HuH-7.5 (cell line): ENCODE results near the gene PRKG1.

ENCODE experiments used
- DNase-seq: peaks from one replicate; pipeline ENCODE4 v3.0.0; 2011; ENCODE audit warnings: low spot score

PRKG1 gene

DNA sequence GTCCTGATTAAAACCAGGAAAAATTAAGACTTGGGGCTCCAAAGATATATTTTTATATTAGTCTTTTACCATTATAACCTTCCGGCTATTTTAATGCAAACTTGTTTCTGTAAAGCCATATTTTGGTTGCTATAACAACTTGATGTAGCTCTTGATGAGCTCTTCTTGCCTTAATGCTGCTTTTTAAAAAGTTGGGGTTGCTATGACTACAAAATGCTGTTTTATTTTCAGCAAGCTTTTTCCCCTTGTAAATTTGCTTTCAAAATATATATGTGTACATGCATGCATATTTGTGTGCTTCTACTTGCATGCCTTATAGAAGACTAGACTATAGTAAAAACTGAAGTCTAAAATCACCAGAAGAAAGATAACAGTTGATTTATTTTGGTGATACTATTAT is 525.4 kb downstream of the PRKG1 start:
- no peak for DNase-seq

DNA sequence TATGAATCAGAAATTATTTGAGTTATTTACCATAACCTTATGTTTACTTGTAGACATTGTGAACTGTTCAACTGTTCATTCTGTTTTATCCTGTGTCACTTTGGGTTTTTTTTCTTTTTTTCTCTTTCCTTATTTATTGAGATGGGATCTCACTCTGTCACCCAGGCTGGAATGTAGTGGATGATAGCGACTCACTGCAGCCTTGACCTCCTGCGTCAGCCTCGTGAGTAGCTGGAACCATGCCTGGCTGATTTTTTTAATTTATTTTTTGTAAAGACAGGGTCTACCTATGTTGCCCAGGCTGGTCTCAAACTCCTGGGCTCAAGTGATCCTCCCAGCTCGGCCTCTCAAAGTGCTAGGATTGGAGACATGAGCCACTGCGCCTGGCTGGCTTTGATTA is 528.0 kb downstream of the PRKG1 start:
- no peak for DNase-seq

- no peak for DNase-seq
Measured at GRCh38 chr10:51604579-51604978, 530.3 kb downstream of the PRKG1 start.

DNA sequence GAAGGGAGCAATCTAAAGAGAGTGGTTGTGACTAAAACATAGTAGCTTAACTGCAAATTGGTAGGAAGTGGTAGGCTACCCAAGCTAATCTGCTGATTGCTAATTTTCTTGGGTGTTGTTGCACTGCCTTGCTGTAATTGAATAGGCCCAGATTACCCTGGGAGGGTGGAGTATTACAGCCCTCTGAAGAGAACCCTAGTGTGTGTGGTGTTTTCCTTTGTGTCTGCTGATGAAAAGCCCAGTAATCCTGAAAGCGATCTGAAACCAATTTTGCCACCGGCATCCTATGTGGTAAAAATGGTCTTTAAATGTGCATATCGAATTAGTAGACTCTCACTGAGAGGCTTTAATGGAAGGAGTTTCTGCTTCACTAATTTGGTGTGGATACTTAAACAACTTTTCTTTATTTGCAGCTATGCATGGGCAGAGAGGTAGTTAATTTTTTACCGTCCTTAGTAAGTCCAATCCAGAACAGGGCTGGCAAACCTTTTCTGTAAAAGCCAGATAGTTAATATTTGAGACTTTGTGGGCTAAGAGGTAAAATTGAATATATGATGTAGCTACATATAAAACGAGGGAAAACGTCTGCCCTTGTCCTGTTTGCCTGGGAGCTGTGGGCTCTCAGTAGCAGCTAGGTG is 532.7 kb downstream of the PRKG1 start:
- DNase-seq = no peak

DNA sequence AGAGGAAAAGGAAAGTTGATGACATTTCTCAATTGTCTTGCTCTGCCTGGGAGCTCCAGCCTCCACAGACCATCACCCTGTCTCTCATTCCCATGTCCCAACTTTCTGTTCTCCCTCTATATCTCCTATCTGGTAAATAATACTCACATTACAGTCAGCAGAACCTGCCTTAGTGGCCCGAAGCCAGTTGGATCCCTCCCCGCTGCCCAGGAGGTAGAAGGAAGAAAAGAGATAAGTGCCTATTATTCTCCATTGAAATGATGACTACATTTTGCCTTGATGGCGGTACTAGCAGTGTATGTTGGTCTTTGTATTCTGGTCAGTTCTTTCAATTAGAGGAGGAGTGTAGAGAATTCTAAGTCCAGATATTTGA is 533.2 kb downstream of the PRKG1 start:
- DNase-seq = no peak

- DNase-seq = no peak
Measured at GRCh38 chr10:51608211-51608610, 533.9 kb downstream of the PRKG1 start.

DNA sequence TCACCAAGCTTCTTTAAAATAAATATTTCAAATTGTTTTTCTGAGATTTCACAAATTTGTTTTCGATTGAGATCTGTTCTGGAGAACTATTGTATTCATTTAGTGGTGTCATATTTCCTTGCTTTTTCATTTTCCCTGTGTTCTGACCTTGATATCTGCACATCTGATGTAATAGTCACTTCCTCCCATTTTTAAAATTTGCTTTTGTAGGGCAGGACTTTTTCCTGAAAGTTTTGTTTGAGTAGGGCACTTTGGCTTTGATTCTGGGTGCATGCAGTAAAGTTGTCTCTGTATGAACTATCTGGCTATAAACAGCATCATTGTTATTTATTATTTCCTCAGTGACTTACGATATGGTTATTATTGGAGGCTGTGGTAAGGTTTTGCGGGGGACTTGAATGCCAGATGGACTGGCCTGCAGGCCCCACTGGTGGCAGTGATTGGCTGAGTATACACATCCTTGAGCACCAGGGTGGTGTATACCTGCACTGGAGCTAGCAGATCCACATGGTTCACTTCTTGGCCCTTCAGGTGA is 541.5 kb downstream of the PRKG1 start:
- DNase-seq = no peak

GRCh38 chr10:51617576-51618235 is 543.4 kb downstream of the PRKG1 start:
- DNase-seq = no peak

- DNase-seq = no peak
Measured at GRCh38 chr10:51619365-51619764, 545.1 kb downstream of the PRKG1 start.

- DNase-seq = no peak
Measured at GRCh38 chr10:51620131-51620530, 545.8 kb downstream of the PRKG1 start.

- DNase-seq = no peak
Measured at GRCh38 chr10:51624013-51624412, 549.7 kb downstream of the PRKG1 start.

GRCh38 chr10:51629934-51630639 is 555.8 kb downstream of the PRKG1 start:
- DNase-seq = no peak

DNA sequence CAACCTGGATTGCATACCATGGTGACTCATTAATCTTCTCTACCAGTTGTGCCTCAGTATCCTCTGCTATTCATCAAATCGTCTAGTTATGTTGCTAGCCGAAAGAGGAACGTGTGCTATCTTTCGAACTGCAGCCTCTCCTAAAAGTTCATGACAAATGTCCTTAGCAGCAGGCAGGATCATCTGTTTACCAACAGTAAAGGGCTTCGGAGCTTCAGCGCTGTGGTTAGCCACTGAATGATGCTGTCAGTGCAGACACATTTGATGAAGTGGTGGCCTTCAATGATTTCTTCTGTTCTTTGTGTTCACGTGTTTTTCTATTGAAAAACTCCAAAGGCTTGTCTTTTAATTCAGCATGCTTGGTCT is 556.3 kb downstream of the PRKG1 start:
- no peak for DNase-seq

DNA sequence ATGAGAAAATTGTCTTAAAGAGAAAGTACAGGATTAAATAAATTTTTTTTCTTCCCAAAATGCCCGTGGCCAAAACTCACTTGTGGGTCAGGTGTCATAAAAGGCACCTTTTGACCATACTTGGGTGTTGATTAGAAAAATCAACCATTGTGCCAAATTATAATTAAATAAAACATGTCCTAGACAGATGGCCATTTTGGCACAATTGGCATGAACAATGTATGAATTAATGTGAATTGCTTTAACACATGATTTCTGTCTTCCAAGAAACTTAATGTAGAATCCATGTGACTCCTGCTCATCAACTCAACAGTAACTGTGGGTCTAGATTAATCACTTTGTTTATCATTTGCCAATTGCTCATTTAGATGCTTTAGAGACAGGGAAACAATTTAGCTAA is 561.1 kb downstream of the PRKG1 start:
- DNase-seq = no peak

GRCh38 chr10:51638211-51638610 is 563.9 kb downstream of the PRKG1 start:
- DNase-seq = no peak

DNA sequence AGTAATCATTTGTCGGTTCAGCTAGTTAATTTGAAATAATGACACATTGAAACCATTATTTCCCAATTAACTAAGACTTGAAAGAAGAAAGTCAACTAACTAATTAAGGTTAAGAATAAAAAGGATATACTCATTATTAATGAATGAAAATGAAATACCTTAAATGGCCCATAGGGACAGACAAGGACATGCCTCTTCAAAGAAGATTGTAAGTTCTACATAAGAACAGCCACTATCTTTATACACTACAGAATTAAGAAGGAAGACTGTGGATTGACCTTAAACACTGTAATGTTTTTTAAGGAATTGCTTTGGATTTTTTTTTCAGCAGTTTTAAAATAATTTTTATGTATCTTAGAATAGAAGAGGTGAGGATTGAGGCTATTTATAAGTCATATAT is 564.5 kb downstream of the PRKG1 start:
- no peak for DNase-seq

DNA sequence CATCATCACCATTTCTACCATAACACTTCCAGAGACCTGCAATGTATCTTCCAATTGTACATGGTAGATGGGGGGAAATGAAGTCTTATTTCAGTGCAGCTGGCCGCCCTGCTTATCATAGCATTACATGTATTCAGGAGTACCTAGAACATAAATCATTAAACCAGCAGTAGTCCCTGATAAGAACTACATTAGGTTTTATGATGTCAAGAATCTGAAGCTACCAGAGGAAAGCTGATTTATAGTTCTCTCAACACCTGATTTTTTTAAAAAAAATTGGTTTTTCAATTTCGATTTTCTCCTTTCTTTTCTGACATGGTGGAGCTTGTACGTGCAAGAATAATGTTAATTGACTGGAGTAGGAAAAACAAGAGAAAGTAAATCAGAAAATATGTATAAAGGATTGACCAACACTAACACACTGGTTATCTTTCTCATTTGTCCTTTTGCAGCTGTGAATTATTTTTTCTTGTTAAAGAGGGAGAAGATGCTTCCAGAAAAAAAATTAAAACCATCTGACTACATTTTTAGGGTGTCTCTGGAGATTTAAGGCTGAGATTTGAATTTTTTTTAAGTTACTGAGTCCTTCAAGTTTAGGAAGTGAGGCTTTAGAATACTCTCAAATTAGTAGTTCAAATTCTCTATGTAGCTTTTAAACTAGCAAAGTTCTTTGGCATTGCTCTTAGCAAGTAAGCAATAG is 566.0 kb downstream of the PRKG1 start:
- no peak for DNase-seq

- DNase-seq = no peak
Measured at GRCh38 chr10:51642581-51642980, 568.3 kb downstream of the PRKG1 start.

DNA sequence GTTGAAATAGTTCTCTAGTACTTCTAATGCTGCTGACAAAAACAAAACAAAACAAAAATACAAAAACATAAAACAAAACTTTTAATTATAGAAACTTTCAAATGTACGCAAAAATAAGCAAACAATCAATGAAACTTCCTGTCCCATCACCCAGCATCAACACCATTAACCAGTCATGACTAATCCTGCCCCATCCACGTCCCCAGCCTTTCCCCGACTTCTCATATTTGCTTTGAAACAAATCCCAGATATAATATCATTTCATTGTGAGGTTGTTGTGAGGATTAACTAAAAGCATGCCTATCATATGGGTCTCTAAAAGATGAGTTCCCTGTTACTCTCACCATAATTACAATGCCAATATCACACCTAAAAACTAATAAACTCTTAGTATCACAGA is 569.4 kb downstream of the PRKG1 start:
- DNase-seq = no peak

- DNase-seq = no peak
Measured at GRCh38 chr10:51649064-51649463, 574.8 kb downstream of the PRKG1 start.

DNA sequence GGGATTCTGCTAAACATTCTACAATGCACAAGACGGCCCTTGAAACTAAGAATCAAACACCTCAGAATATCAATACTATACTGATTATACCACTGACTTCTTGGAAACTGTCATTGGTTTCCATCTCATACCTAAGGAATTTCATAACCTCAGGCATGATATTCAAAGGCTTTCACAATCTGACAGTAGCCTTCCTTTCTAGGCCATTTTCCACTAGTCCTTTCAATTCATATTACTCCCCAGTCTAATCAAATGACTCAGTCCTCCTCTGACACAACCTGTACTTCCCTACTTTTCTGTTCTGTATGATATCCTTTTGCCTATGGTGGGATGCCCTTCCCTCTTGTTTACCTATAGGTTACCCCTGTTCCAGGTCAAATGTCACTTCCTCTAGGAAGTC is 576.8 kb downstream of the PRKG1 start:
- no peak for DNase-seq

GRCh38 chr10:51653025-51653424 is 578.7 kb downstream of the PRKG1 start:
- DNase-seq = no peak

- DNase-seq = no peak
Measured at GRCh38 chr10:51654918-51655317, 580.6 kb downstream of the PRKG1 start.
